ENCODE data around the gene PLCL2.

PLCL2 gene

GRCh38 chr3:16877505-16877904, 7.2 kb upstream of the PLCL2 start:
- no peak overlapping the region for H3K4me3 ChIP-seq (ENCODE audit: low read length)
- no peak for TF ChIP-seq ZNF274 (IDR thresholded peaks at IDR 0.05; ENCODE audit: low read depth, low read length)

- H3K4me3 ChIP-seq (ENCODE audit: low read length), result no peak overlapping the region
- no peak for TF ChIP-seq ZNF274 (IDR thresholded peaks at IDR 0.05; ENCODE audit: low read depth, low read length)
Measured at GRCh38 chr3:16877911-16878310, 6.8 kb upstream of the PLCL2 start.

- no peak for TF ChIP-seq ZNF274 (IDR thresholded peaks at IDR 0.05; ENCODE audit: low read depth, low read length)
Measured at GRCh38 chr3:16881896-16882630, 2.7 kb upstream of the PLCL2 start.

GRCh38 chr3:16883057-16883722, 1.6 kb upstream of the PLCL2 start:
- H3K4me3 ChIP-seq (ENCODE audit: low read length), result no peak overlapping the region
- no peak for TF ChIP-seq ZNF274 (IDR thresholded peaks at IDR 0.05; ENCODE audit: low read depth, low read length)

More at GRCh38 chr3:16881896-16882630, 2.7 kb upstream of the PLCL2 start:
- H3K4me3 ChIP-seq (ENCODE audit: low read length), result no peak overlapping the region

- no peak for TF ChIP-seq ZNF274 (IDR thresholded peaks at IDR 0.05; ENCODE audit: low read depth, low read length)
- peak overlapping the region; percentile 88; the same call in 1 of the 2 replicates for H3K4me3 ChIP-seq (ENCODE audit: low read length)
Measured at GRCh38 chr3:16883723-16884083, 1.1 kb upstream of the PLCL2 start.

GRCh38 chr3:16884084-16884747, 539 bp upstream of the PLCL2 start:
- TF ChIP-seq ZNF274 (IDR thresholded peaks at IDR 0.05; ENCODE audit: low read depth, low read length), result no peak
- peak overlapping the region; percentile 88 for H3K4me3 ChIP-seq (ENCODE audit: low read length)

GRCh38 chr3:16885593-16886302, 993 bp downstream of the PLCL2 start:
- no peak for TF ChIP-seq ZNF274 (IDR thresholded peaks at IDR 0.05; ENCODE audit: low read depth, low read length)
- peak overlapping the region; percentile 88 for H3K4me3 ChIP-seq (ENCODE audit: low read length)

GRCh38 chr3:16886303-16886683, 1.5 kb downstream of the PLCL2 start:
- peak overlapping the region; percentile 88 for H3K4me3 ChIP-seq (ENCODE audit: low read length)
- no peak for TF ChIP-seq ZNF274 (IDR thresholded peaks at IDR 0.05; ENCODE audit: low read depth, low read length)

GRCh38 chr3:16887130-16887529, 2.4 kb downstream of the PLCL2 start:
- TF ChIP-seq ZNF274 (IDR thresholded peaks at IDR 0.05; ENCODE audit: low read depth, low read length), result no peak
- H3K4me3 ChIP-seq (ENCODE audit: low read length), result peak overlapping the region; percentile 88; the same call in 1 of the 2 replicates

- TF ChIP-seq ZNF274 (IDR thresholded peaks at IDR 0.05; ENCODE audit: low read depth, low read length), result no peak
- H3K4me3 ChIP-seq (ENCODE audit: low read length), result peak overlapping the region; percentile 88; the same call in 1 of the 2 replicates
Measured at GRCh38 chr3:16888356-16888755, 3.6 kb downstream of the PLCL2 start.

- no peak for TF ChIP-seq ZNF274 (IDR thresholded peaks at IDR 0.05; ENCODE audit: low read depth, low read length)
- peak overlapping the region; percentile 88 for H3K4me3 ChIP-seq (ENCODE audit: low read length)
Measured at GRCh38 chr3:16888785-16889607, 4.2 kb downstream of the PLCL2 start.

- H3K4me3 ChIP-seq (ENCODE audit: low read length), result no peak overlapping the region
- no peak for TF ChIP-seq ZNF274 (IDR thresholded peaks at IDR 0.05; ENCODE audit: low read depth, low read length)
Measured at GRCh38 chr3:16890597-16891333, 6.0 kb downstream of the PLCL2 start.

Measured in GM08714 (cell line).